GM21737 (cell line): ENCODE measurements around the gene PSIP1.
"Not testable (repeated sequence)": the region's sequence is repeated elsewhere in the genome, so short reads cannot be mapped to it uniquely, and the experiment has no call there.

ENCODE experiments used
- ATAC-seq: cut with Tn5 transposase; IDR thresholded peaks from one replicate; pipeline ENCODE4 v1.9.1; 2021; ENCODE audit warnings: mild to moderate bottlenecking, moderate library complexity; ENCODE audit not compliant: unreplicated experiment

The PSIP1 gene

GRCh38 chr9:15510789-15511575 is at the start of gene PSIP1:
TSS of gene PSIP1 (minus strand) at chr9:15510970. CDS start at chr9:15510188, 782 bp downstream.
- ATAC-seq = peak; percentile 76

DNA sequence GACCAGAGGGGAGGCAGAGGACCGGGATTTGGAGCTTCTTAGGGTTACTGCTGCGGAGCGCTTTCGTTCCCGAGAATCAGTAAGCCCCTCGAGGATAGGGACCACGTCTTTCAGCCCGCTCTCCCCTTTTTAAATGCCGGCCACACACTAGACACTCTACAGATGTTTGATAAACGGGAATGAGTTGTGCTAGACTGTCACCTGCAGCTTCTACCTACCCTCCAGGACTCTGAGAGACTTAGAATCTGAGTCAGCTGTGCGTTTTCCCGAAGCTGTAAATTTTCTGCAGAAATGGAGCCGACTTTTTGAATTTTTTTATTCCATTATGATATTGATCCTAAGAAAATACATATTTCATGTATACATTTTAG is 42.7 kb upstream of the PSIP1 start:
- ATAC-seq = peak; percentile 20

- ATAC-seq = peak; percentile 75
These were observed 42.1 kb upstream of the PSIP1 start, which contains the start of gene CCDC171 for GRCh38 chr9:15552636-15553527. TSS of gene CCDC171 (plus strand) at chr9:15553043. CDS start at chr9:15564089, 11,046 bp downstream.

GRCh38 chr9:15549611-15550010 is 38.8 kb upstream of the PSIP1 start:
- ATAC-seq = no peak

GRCh38 chr9:15543047-15543813 is 32.5 kb upstream of the PSIP1 start:
- ATAC-seq = no peak

- ATAC-seq = no peak
These were observed 31.9 kb upstream of the PSIP1 start for GRCh38 chr9:15542624-15543023.

DNA sequence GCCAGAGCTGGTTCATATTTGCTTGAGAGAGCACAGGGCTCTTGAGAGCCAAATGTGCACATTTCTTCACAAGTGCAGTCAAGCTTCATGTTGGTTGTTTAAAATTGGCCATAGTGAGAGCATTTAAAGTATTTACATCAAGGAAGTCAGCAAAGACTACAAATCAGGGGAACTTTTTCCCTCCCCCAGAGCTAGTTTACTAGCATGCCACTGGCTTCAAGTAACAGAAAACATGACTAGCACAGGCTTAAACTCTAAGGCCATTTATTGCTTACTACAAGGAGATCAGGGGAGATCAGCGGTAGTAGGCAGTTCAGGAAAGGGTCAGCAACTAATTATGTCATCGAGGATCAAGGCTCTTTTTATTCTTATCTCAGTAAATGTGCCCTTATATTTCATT is 31.1 kb upstream of the PSIP1 start:
- no peak for ATAC-seq

DNA sequence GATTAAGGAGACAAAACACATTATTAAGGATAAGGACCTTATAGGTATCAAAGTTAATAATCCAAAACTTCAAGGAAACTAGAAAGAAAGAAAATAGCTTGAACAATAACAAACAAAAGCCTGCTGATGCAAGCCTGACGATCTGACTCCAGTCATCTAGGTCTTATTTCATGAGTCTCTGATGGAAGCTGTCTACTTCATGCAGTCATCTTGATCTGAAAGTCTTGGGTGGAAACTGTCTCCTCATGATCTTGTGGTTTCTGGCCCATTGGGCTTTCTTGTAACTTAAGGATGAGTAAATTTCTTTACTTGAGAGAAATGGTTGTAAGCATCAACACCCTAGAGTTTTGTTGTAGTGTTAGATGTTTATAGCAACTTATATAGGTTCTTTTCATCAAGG is 20.6 kb upstream of the PSIP1 start:
- ATAC-seq = no peak

DNA sequence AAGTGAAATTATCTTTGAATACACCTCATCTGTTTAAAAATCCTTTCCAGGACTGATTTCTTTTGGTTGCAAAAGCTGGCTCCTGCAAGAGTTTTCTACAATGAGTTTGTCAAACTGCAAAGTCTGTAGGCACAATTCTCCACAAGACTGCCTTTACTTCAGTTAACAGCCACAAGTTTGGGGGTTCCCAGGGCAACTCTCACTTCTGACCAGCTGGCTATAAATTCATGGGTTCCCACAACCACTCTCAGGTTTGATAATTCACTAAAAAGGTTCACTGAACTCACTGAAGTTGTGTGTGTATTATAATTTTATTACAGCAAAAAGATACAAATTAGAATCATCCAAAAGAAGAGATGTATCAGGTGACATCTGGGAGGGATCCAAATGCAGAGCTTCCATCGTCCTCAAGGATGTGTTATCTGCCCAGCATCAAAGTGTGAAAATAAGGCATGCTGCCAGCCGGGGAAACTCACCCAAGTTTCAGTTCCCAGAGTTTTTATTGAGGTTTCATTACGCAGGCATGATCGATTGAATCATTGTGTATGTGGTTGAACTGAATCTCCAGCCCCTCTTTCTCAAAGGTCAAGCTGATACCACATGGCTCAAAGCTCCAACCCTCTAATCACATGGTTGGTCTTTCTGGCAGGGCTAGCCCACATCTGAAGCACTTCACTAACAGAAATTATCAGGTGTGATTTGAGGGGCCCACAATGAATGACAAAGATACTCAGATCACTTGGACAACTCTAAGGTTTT is 19.0 kb upstream of the PSIP1 start:
- ATAC-seq = peak; percentile 78

DNA sequence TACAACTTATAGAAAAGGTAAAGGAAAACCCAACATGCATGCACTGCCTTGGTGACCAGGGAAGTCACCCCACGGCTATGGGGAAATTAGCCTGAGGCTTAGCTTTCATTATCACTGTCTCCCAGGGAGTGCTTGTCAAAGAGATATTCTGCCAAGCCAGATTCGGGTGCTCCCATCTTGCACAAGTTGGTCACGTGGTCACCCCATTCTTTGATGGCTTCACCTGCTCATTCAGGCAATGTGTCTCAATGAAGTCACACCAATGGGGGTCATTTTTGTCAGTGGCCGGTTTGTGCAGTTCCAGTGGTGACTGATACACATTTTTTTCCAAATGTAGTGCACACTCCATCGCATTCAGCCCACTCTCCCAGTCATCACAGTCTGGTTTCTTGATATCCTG is 16.3 kb upstream of the PSIP1 start:
- ATAC-seq = not testable (repeated sequence)

DNA sequence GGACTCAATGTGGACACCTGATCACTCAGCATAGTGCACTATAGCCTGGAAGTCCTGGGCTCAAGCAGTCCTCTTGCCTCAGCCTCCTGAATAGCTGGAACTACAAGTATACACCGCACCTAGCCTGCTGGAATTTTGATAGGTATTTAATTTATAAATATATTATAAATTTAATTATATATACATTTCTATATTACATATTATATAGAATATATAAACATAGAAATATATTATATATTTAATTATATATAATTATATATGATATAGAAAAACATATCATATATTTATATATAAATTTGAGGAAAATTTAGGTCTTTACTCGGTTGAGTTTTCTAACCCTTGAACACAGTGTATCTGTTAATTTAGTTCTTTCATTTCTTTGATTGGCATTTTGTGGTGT is 15.2 kb upstream of the PSIP1 start:
- no peak for ATAC-seq

DNA sequence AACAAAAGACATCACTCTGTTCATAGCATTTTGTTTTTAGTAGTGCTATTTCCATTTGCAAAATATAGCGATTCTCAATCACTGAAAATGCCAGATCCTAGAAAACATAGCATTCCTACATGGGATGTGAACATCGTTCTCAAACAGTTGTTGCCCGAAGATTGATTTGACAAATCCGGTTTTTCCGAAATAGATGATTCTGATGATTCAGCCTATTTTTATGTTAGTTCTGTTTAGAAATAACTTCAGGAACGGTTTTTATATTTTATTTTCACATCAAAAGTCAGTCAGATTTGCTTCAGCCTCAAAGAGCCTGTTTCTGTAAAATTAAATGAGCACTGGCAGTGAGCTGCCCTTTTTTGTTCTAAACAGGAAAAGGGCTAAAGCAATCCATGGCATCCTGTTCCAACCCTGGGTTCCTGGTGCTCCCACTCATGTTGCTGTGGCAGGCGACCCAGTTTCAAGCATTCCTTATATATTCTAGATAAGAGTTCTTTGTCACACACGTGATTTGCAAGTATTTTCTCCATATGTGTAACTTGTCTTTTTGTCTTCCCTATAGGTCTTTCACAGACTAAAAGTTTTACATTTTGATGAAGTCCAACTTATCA is 14.2 kb upstream of the PSIP1 start:
- ATAC-seq = no peak

GRCh38 chr9:15522130-15522755 is 11.5 kb upstream of the PSIP1 start:
- ATAC-seq = no peak

GRCh38 chr9:15521254-15521653 is 10.5 kb upstream of the PSIP1 start:
- no peak for ATAC-seq

- ATAC-seq = no peak
These were observed 9.1 kb upstream of the PSIP1 start for GRCh38 chr9:15519831-15520230.

DNA sequence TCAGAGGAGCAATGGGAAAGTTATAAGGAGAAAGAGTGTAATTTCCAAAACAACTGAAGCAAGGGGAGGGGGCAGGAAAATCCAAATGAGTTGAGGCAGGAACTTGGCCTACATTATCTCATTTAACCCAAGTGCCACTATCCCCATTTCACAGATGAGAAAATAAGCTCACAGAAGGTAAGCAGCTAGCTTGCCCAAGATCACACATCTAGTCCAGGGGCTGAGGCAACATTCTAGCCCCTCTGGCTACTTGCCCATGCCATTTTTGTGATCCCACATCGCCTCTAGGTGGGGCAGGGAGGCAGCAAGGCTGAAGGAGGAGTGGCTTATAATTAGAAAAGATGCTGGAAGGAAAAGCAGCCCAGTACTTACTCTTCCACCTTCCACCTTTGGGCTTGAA is 2.6 kb upstream of the PSIP1 start:
- no peak for ATAC-seq

GRCh38 chr9:15512889-15513288 is 2.1 kb upstream of the PSIP1 start:
- no peak for ATAC-seq

DNA sequence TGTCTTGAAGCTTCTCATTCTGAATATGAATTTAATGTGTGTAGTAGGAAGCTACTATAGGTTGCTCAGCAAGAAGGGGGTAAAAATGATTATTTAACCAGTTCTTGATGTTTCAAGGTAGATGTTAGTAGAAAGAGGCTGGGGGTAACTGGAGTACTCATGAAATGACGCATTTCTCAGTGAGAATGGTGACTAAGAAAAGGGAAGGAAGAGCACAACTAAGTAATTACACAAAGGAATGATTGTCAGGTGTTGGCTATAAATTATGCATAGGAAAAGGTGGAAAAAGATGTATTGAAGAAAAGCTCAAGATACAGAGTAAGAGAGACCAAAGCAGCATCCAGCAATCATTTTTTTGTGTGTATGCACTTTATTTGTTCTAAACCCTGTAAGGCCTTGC is 1.4 kb upstream of the PSIP1 start:
- no peak for ATAC-seq

- ATAC-seq = peak; percentile 34
These were observed 610 bp downstream of the PSIP1 start for GRCh38 chr9:15509931-15510788.
